Stimulated activated naive CD8-positive, alpha-beta T cell treated with anti-CD3 and anti-CD28 coated beads, Interleukin-15, amount 100 ng/mL, for 72 hours (primary cell): ENCODE measurements around the gene COX6B2.

Source experiments
- ATAC-seq: fragments of 150-1000 bp; cut with Tn5 transposase; 2 replicates; pipeline ENCODE4 v1.10.0; 2021; ENCODE audit warnings: mild to moderate bottlenecking, moderate library complexity
- DNase-seq, 2 donors: peaks; one replicate each; pipeline ENCODE4 v3.0.0; 2021 to 2022
- H3K27ac Mint-ChIP-seq, 2 donors: one replicate each; pipeline ENCODE4 v1.8.0; 2022; ENCODE audit warnings: mild to moderate bottlenecking in 2 of 2, mixed read lengths in 2 of 2, moderate library complexity in 2 of 2
- H3K27me3 Mint-ChIP-seq: one replicate; pipeline ENCODE4 v1.8.0; 2022; ENCODE audit warnings: mixed read lengths
- H3K4me1 Mint-ChIP-seq: one replicate; pipeline ENCODE4 v1.8.0; 2022; ENCODE audit warnings: mild to moderate bottlenecking, mixed read lengths
- H3K4me3 Mint-ChIP-seq, 2 donors: one replicate each; pipeline ENCODE4 v1.8.0; 2022; ENCODE audit warnings: mild to moderate bottlenecking in 2 of 2, mixed read lengths in 2 of 2, moderate library complexity in 1 of 2
- H3K9me3 Mint-ChIP-seq, 2 donors: one replicate each; pipeline ENCODE4 v1.8.0; 2022; ENCODE audit warnings: mixed read lengths in 2 of 2

COX6B2 gene

DNA sequence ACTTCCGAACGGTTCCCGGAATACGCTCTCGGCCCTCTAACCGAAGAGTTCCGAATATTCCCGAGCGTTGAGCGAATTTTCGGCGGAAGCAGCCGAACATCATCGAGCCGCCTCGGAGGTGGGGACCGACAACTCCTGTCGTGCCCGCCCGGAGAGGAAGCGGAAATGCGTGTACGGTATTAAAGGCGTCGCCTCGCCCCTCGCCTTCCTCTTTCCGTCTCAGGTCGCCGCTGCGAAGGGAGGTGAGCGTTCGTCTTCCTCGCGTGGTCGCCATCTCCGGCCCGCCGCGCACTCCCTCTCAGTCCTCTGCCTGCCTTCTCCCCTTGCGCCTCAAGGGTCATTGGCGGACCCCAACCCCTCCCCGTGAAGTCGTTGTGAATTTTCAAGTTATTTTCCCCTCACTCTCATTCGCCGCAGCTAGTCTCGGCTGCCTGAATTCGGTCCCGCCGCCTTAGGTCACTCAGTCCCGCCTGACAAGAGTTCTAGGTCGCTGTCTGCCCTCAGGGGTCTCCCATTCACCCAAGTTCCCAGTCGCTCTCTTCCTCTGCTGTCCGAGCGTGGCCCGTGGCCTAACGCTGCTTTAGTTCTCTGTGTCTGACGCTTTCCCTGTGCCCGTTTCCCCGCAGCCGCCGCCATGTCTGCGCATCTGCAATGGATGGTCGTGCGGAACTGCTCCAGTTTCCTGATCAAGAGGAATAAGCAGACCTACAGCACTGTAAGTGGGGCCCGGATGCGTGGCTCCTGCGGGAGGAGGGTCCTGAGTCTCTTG lies 31.4 kb upstream of the COX6B2 start, which contains the start of gene RPL28:
TSS of gene RPL28 (plus strand) at position 209 of the 769 bp plus-strand sequence. CDS start at position 635, 426 bp downstream.
- DNase-seq (peak; percentile 99), ATAC-seq (peak; percentile 79)
- Mint-ChIP-seq H3K4me1 (peaks cover 82% of the 10 kb centered on the region), H3K27me3 (no peaks in the 10 kb centered on the region), H3K9me3 (peaks cover 0 to 4% of the 10 kb centered on the region in 2 donors), H3K27ac (peak within 1 kb of the TSS; percentile 99), H3K4me3 (peak within 1 kb of the TSS; percentile 93 to 98)

DNA sequence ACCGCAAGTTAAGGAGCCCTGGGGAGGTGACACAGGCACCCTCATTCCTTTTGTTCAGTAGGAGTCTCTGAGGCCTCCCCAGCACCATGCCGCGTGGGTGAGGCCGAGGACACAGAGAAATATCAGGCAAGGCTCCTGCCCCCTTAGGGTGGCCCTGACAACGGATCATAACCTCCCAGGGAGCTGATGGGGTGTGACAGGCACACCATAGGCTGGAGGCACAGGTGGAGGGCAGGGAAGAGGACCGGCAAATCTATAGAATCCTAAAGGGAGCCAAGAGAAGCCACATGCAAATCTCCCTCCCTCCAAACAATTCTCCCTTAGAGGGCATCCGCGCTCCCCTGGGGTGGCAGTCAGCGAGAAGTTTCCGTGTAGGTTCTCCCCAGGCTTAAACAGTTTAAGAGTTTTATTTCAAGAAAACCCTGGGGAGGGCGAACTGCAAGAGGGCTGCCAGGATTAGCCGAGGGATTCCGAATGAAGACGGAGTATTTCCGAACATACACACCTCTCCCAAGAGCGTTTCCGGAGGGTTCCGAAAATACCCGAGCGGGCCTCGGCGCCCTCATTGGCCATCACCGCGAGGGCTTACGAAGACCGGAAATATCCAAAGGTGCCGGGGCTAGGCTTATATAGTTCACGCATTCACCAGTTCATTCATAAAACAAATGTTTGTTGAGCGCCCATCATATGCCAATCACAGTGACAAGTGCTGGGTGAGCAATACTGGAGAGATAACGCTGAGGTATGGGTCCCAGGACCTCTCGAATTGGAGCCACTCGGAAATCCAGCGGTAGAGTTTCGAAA lies 30.6 kb upstream of the COX6B2 start:
- H3K27me3 Mint-ChIP-seq: no peaks in the 10 kb centered on the region
- peak; percentile 95 for DNase-seq
- H3K4me3 Mint-ChIP-seq: peak overlapping the region; percentile 93 to 98
- H3K9me3 Mint-ChIP-seq: peaks cover 0 to 4% of the 10 kb centered on the region in 2 donors
- H3K27ac Mint-ChIP-seq: peak overlapping the region; percentile 99
- H3K4me1 Mint-ChIP-seq: peaks cover 74% of the 10 kb centered on the region
- ATAC-seq: peak; percentile 84

DNA sequence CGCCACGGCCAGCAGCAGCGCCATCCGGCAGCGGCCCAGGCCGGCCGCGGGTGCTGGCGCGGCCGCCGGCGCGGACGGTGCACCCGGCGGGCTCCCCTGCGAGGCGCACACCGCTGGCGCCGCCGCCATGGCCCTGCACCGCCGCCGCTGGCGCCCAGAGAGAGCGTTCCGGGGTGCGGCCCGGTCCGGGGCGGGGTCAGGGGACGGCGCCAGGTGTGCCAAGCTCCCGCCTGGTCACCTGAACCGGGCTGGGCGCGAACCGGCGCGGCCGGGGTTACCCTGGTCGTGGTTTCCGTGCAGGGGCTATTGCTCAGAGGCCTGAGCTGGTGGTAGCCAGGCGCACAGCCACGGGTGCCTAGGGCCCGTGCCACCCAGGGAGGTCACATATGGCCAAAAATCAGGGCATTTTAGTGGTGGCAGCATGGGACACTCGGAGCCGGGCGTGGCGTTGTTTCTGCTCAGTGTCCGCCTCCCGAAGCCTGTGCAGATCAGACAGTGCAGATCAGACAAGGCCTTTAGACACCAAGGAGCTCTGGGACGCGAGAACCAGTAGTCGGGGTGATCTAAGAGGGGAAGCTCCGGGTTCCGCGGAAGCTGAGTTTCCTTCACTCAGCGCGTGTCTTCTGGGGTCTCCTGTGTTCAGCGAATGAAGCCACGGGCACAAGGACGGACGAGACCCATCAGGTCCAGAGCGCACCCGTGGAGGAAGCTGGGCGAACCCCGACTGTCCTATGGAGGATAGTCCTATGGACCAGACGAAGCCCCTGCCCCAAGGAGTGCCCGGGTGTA lies 29.8 kb upstream of the COX6B2 start, which contains the start of gene TMEM238:
TSS of gene TMEM238 (minus strand) at position 162 of the 789 bp plus-strand sequence. CDS start at position 129, 33 bp downstream.
- DNase-seq: peak; percentile 41 to 55
- H3K27me3 Mint-ChIP-seq: no peaks in the 10 kb centered on the region
- peak within 1 kb of the TSS; percentile 95 to 98 for H3K4me3 Mint-ChIP-seq
- H3K9me3 Mint-ChIP-seq: peaks cover 0 to 4% of the 10 kb centered on the region in 2 donors
- H3K27ac Mint-ChIP-seq: peak within 1 kb of the TSS; percentile 99
- H3K4me1 Mint-ChIP-seq: peaks cover 66% of the 10 kb centered on the region
- ATAC-seq: peak; percentile 16

DNA sequence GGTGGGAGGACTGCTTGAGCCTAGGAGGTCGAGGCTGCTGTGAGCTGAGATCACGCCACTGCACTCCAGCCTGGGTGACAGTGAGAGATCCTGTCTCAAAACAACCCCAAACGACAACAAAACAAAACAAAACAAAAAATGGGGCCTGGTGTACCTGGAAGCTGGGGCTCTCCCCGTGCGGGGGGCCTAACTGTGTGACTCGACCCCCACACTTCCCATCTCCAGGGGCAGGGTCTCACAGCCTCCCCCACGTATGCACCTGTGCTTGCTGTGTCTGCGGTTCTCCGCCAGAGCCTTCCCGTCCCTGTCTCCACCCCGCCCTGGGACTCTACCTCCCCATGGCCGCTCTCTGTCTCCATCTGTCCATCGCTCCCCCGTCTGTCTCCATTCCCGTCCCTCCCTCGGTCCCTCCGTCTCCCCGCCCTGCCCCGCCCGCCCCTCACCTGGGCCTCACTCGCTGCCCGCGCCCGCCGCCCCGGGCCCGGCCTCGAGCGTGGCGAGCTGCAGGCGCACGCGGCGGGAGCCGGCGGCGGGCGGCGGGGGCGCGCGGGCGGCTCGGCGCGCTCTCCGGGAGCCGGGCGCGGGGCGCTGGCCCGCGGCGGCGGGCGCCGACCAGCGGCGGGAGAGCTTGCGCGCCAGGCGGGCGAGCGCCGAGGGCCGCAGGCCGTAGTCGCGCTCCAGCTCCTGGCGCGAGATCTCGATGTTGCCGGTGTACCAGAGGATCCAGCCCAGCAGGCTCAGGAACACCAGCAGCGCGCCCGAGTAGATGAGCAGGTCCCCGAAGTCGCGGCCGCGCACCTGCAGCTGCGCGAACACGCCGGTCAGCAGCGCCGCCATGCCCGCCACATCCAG lies 29.0 kb upstream of the COX6B2 start:
- Mint-ChIP-seq H3K4me3 (peak overlapping the region; percentile 95 to 98), H3K27ac (peak overlapping the region; percentile 95 to 98), H3K9me3 (peaks cover 0 to 4% of the 10 kb centered on the region in 2 donors), H3K4me1 (peaks cover 58% of the 10 kb centered on the region), H3K27me3 (no peaks in the 10 kb centered on the region)
- peak; percentile 48 for ATAC-seq
- DNase-seq: peak; percentile 70 to 72

DNA sequence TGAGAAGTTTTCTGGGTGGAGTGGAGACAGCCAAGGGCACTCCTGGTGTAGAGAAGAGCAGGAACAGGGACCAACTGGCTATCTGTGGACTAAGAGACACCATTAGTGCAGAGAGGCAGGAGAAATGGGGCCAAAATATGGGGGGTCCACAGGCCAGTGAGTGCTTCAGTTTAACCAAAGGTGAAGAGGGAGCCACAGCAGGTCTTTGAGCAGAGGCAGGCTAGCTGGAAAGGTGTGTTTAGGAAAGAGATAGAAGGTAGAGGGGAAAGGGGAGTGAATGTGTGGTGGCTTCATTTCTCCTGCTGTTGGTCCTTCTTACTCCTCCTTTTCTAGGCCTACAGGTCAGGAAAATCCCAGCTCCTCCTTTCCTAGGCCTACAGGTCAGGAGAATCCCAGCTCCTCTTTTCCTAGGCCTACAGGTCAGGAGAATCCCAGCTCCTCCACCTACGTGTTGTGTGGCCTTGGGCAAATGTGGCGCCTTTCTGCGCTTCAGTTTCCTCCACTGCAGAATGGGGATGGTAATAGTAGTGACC lies 28.1 kb upstream of the COX6B2 start:
- peak overlapping the region; percentile 95 to 98 for H3K4me3 Mint-ChIP-seq
- H3K27me3 Mint-ChIP-seq: no peaks in the 10 kb centered on the region
- peak overlapping the region in 1 of 2 donors; percentile 98 for H3K27ac Mint-ChIP-seq
- ATAC-seq: no peak
- no peak for DNase-seq
- peaks cover 49% of the 10 kb centered on the region for H3K4me1 Mint-ChIP-seq
- peaks cover 0 to 4% of the 10 kb centered on the region in 2 donors for H3K9me3 Mint-ChIP-seq

DNA sequence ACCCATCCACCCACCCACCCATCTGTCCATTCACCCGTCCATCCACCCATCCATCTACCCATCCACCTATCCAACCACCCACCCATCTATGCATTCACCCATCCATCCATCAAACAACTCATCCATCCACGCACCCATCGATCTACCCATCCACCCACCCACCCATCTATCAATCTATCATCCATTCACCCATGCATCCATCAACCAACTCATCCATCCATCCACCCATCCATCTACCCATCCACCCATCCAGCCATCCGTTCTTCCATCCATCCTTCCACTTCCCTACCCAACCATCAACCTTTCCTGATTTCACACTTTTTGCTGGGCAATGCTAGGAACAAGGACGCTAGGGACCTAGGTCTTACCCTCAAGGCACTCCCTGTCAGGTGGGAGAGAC lies 27.5 kb upstream of the COX6B2 start:
- DNase-seq: no peak
- ATAC-seq: no peak
- Mint-ChIP-seq H3K4me3 (peak overlapping the region; percentile 41 to 98), H3K27ac (peak overlapping the region in 1 of 2 donors; percentile 45), H3K27me3 (no peaks in the 10 kb centered on the region), H3K9me3 (peaks cover 0 to 4% of the 10 kb centered on the region in 2 donors), H3K4me1 (peaks cover 43% of the 10 kb centered on the region)

DNA sequence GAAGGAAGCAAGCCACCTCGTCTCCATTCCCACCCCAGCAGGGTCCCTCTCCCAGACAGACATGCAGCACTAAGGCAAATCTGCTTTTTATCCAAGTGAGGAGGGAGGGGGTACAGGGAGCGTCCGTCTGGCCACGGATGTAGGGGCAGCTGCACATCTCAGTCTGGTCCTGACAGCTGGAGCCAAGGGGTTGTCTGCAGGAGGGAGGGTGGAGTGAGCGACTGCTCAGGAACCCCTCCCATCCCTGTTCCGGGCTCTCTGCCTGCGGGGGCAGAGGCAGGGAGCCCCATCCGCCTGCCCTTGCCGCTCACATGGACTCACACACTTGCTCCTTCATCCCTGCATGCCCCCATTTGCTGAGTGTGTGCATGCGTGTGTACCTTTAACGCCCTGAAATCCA lies 24.7 kb upstream of the COX6B2 start:
- H3K9me3 Mint-ChIP-seq: peaks cover 0 to 4% of the 10 kb centered on the region in 2 donors
- H3K27ac Mint-ChIP-seq: no peak overlapping the region

DNA sequence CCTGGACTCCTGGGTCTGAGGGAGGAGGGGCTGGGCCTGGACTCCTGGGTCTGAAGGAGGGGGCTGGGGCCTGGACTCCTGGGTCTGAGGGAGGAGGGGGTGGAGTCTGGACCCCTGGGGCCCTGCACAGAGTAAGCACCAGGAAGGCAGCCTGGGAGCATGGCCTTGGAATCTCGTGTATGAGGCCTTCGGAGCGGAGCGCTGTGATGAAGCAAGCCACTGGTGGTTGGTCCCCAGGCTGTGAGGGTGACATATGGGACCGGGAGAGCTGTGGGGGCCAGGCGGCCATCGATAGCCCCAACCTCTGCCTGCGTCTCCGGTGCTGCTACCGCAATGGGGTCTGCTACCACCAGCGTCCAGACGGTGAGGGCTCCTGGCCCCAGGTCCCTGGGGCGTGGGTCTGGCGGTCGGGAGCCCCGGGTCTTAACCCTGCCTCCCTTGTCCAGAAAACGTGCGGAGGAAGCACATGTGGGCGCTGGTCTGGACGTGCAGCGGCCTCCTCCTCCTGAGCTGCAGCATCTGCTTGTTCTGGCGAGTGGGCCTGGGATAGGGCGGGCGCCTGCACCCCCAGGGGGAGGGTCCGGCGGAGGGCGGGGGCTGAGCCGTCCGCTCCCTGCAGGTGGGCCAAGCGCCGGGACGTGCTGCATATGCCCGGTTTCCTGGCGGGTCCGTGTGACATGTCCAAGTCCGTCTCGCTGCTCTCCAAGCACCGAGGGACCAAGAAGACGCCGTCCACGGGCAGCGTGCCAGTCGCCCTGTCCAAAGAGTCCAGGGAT lies 23.0 kb upstream of the COX6B2 start:
- peaks cover 37% of the 10 kb centered on the region for H3K4me1 Mint-ChIP-seq
- H3K4me3 Mint-ChIP-seq: no peak overlapping the region
- ATAC-seq: no peak
- peaks cover 0 to 4% of the 10 kb centered on the region in 2 donors for H3K9me3 Mint-ChIP-seq
- H3K27me3 Mint-ChIP-seq: peaks cover 35% of the 10 kb centered on the region
- no peak overlapping the region for H3K27ac Mint-ChIP-seq
- DNase-seq: no peak

More for the DNA sequence above, 24.7 kb upstream of the COX6B2 start:
- Mint-ChIP-seq H3K4me1 (peaks cover 32% of the 10 kb centered on the region), H3K27me3 (peaks cover 19% of the 10 kb centered on the region), H3K4me3 (no peak overlapping the region)
- DNase-seq (no peak), ATAC-seq (no peak)

DNA sequence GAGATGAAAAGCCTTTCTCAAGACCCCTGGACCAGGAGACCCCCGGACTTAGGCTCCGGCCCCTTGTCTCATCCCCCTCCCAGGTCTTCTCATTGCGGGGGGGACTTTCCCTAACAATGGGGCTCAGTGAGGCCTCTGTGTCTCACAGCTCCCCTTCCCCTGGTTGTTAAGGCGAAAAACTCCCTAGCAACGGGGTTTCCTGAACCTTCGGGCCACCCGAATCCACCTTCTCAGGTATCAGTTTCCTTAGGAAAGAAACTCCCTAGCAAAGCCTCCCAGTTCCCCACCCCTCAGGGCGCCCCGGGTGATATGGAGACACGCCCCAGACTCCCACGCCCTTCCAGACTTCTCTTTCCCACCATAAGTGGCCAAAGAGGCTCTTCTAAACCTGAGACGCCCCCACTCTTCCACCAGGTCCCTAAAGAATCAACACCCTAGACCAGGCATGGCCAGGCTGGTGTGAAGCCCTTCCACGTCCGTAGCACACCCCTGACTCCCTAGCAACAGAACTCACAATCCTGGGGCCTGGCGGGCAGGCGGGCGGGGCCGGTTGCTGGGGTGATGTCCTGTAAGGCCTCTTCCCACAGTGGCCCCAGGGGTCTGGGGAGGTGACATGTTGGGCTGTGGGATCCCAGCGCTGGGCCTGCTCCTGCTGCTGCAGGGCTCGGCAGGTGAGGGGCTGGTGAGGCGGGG lies 21.9 kb upstream of the COX6B2 start, which contains the start of gene TMEM190:
TSS of gene TMEM190 (plus strand) at position 586 of the 693 bp plus-strand sequence. CDS start at position 614, 28 bp downstream.
- Mint-ChIP-seq H3K9me3 (no peaks in the 10 kb centered on the region), H3K4me3 (no peak within 1 kb of the TSS), H3K27ac (no peak within 1 kb of the TSS), H3K27me3 (peaks cover 47% of the 10 kb centered on the region), H3K4me1 (peaks cover 34% of the 10 kb centered on the region)
- no peak for DNase-seq
- no peak for ATAC-seq

DNA sequence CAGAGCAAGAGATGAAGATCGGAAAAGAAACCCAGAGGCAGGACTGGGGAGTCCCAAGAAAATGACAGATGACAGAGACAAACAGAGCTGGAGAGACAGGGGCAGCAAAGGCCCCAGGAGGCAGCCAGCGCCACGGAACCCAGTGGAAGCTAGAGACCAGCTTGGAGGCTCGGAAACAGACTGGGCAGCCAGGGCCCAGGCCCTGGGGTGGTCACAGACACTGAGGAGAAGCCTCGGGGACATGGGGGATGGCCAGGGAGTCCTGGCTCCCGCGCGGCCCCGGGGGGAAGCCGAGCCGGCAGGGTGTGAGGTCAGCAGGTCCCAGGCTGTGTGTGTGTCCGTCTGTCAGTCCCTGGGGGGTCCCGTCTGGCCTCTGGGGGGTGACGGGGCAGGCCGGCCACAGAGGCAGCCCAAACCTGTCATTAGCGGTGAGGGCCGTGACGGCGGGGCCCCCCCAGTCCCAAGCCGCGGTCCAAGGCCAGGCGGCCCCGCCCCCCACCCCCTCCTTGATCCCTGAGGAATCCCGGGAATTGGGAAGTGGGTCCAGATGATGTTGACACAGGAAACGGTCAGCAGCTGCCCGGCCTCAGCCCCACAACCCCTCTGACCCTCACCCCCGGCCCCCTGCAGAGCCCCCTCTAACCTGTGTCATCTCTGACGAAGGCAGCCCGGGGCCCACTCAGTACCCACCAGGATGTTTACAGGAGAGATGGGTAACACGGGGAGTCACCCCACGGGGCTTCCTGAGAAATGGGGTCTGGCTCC lies 19.7 kb upstream of the COX6B2 start:
- Mint-ChIP-seq H3K27me3 (peaks cover 67% of the 10 kb centered on the region), H3K4me1 (peaks cover 47% of the 10 kb centered on the region), H3K9me3 (no peaks in the 10 kb centered on the region), H3K27ac (no peak overlapping the region), H3K4me3 (peak overlapping the region in 1 of 2 donors; percentile 8)
- ATAC-seq: no peak
- no peak for DNase-seq

DNA sequence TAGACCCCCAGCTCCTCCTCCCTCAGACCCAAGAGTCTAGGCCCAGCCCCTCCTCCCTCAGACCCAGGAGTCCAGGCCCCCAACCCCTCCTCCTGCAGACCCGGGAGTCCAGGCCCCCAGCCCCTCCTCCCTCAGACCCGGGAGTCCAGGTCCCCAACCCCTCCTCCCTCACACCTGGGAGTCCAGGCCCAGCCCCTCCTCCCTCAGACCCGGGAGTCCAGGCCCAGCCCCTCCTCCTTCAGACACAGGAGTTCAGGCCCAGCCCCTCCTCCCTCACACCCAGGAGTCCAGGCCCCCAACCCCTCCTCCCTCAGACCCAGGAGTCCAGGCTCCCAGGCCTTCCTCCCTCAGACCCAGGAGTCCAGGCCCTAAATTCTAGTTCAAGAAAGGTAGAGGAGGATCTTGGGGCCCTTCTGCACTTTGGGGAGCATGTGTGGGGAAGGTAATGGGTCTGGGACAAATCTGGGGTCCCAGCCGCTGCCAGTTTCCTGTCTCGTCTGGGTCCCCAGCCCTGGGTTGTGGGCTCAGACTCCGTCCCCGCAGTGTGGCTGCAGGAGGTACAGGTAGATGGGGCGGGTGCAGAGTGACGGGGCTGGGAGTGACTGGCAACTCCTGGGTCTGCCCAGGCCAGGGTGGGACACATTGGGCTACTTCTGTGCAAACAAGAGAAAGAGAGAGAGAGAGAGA lies 18.9 kb upstream of the COX6B2 start:
- ATAC-seq (no peak), DNase-seq (no peak)
- Mint-ChIP-seq H3K27me3 (peaks cover 74% of the 10 kb centered on the region), H3K9me3 (no peaks in the 10 kb centered on the region), H3K27ac (no peak overlapping the region), H3K4me3 (no peak overlapping the region), H3K4me1 (peaks cover 52% of the 10 kb centered on the region)
